NCI-H524 treated with DMSO at 0.1 percent for 48 hours (cell line): ENCODE measurements around the gene OR56A3.
"Not testable (repeated sequence)": the region's sequence is repeated elsewhere in the genome, so short reads cannot be mapped to it uniquely, and the experiment has no call there.

Experiments
- DNase-seq: peaks from one replicate; lab custom pipeline; 2025; lab: John Stamatoyannopoulos, UW

OR56A3 gene

GRCh38 chr11:5941951-5942350 is at the start of gene OR56A3:
Gene OR56A3, plus strand, starts transcription at chr11:5942251. Its CDS starts 5,096 bp downstream, at chr11:5947347.
- no peak for DNase-seq

DNA sequence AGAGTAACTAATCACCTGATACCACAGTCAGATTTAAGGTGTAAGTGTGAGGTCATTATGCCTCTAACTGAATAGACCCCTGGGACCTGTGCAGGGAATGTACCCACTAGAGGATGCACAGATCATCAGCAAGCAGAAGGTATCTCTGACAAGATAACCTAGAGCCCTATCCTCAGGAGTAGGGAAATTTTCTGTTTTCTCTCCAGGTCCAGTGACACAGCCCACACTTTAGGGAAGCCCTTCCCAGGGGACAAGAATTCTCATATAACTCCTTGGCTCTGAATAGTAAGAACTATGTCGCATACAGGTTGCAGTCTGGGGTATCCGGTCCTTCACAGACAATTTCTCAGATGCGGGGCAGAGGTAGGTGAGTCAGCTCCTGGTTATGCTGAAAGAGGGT is 49.1 kb upstream of the OR56A3 start, which contains the start of gene OR52E5:
TSS of gene OR52E5 (plus strand) at position 301 of the 400 bp plus-strand sequence. CDS start 7,569 bp downstream, outside the sequence.
- DNase-seq: no peak

DNA sequence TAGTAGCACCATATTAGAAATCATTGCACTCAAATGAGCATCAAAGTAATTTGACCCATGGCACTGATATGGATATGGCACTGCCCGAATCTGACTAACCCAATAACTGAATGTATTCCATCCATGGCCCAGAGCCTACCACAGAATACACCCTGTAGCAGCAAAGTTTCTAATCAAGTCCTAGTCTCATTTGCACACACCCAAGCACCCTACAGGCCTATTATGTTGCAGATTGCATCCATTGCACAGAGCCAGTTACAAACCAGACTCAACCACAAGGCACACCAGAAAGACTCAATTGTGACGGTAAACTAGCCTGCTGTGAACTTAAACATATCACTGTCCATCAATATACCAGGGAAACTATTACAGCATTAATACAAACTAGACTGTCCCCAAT is 42.5 kb upstream of the OR56A3 start:
- DNase-seq: no peak

DNA sequence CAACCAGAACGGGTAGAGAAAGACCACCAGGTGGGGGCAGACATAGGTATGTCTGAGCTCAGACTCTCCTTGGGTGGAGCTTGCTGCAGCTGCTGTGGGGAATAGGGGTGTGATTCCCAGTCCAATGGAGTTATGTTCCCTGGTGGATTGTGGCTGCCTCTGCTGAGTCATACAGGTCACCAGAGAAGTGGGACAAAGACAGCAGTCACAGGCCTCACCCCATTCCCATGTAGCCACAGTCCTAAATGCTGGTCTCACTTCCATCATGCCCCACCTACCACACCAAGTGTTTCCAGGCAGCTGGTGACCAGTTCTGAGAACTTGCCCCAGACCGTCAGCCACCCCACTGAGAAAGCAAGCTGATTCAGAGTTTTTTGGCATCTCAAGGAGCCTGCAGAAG is 31.5 kb upstream of the OR56A3 start:
- DNase-seq: no peak

DNA sequence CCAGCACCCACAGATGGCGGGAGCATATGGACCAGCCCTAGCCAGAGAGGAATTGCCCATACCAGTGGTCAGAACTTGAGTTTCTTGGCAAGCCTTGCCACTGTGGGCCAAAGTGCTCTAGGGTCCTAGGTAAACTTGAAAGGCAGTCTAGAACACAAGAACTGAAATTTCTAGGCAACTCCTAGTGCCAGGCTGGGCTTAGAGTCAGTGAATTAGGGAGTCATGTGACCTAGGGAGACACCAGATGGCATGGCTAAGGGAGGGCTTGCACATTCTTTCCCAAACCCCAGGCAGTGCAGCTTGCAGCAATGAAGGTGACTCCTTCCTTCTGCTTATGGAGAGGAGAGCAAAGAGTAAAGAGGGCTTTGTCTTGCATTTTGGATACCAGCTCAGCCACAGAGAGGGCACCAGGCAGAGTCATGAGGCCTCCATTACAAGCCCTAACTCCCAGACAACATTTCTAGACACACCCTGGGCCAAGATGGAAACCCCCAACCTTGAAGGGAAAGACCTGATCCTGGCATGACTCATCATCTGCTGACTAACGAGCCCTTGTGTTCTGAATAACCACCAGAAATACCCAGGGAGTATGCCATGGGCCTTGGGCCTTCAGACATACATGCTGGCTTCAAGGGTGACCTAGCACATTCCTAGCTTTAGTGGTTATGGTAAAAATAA is 19.2 kb upstream of the OR56A3 start:
- no peak for DNase-seq

GRCh38 chr11:5923427-5923776 is 18.6 kb upstream of the OR56A3 start:
- DNase-seq: no peak

DNA sequence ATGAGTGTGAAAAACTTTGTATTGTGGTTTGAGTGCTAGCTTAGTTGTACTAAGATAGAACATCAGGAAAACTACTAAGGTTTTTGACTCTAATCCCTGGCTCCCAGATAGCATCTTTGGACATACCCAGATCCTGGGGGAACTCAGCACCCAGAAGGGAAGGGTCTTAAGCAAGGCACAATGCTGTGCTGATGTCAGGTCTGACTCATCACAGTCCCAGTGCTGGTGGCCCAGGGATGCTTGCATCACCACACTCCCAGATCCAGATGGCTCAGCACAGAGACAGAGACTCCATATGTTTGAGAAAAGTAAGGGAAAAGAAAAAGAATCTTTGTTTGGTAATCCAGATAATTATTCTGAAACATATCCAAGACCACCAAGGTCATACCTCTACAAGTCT is 18.3 kb upstream of the OR56A3 start:
- no peak for DNase-seq

DNA sequence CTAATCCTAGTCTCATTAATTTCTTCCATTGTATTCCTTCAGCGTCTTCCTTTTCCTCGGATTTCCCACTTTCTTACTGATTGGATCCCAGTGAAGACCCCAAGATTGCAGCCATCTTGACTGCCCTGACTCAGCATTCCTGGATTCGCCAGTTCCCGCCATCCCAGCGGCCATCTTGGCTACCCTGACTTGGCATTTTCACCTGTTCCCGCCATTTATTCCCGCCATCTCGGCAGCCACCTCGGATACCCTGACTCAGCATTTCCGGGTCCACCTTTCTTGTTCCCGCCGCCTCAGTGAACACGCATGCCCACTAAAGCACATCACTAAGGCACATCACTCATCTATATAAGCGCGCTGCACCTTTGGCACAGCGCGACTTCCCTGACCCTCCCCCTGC is 13.8 kb upstream of the OR56A3 start:
- no peak for DNase-seq

GRCh38 chr11:5928811-5929210 is 13.2 kb upstream of the OR56A3 start:
- no peak for DNase-seq

- no peak for DNase-seq
Observed at GRCh38 chr11:5929571-5930368, 12.3 kb upstream of the OR56A3 start.

- no peak for DNase-seq
Observed at GRCh38 chr11:5930614-5931013, 11.4 kb upstream of the OR56A3 start.

DNA sequence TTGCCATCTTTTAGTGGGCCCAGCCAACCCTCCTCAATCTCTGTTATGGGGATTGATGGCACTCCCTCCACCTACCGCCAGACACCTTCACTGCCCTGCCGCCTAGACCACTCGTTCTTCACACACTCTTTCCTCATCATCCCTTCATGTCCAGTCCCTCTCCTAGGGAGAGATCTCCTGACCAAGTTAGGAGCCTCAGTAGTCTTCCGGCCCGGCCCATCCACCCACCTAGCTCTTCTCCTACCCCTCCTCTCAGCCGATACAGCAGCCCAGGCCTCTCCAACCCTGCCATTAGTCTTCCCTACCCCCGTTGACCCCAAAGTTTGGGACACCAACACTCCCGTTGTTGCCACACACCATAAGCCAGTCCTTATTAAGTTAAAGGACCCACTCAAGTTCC is 11.0 kb upstream of the OR56A3 start:
- DNase-seq: no peak

- no peak for DNase-seq
Observed at GRCh38 chr11:5932671-5933070, 9.4 kb upstream of the OR56A3 start.

GRCh38 chr11:5933116-5933515 is 8.9 kb upstream of the OR56A3 start:
- DNase-seq: no peak

DNA sequence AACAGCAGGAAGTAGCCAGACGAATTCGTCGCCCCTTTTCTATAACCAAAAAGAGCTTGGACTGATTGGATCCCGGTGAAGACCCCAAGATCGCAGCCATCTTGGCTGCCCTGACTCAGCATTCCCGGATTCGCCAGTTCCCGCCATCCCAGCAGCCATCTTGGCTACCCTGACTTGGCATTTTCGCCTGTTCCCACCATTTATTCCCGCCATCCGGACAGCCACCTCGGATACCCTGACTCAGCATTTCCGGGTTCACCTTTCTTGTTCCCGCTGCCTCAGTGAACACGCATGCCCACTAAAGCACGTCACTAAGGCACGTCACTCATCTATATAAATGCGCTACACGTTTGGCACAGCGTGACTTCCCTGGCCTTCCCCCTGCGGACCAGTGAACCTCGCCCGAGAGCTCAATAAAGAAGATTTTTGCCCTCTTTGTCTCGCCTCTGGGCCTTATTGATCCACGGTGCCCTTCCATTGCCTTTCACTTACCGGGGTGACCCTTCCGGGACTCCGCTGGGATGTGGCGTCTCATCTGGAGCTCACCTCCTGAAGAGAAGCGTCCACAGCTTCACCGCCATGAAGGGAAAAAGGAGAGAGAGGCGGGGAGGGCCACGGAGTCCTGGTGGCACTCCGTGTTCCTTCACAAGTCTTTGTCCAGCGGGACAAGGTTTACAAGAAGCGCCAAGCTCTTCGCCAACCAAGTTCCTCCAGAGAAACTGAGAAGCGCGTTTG is 4.0 kb upstream of the OR56A3 start:
- DNase-seq: no peak

DNA sequence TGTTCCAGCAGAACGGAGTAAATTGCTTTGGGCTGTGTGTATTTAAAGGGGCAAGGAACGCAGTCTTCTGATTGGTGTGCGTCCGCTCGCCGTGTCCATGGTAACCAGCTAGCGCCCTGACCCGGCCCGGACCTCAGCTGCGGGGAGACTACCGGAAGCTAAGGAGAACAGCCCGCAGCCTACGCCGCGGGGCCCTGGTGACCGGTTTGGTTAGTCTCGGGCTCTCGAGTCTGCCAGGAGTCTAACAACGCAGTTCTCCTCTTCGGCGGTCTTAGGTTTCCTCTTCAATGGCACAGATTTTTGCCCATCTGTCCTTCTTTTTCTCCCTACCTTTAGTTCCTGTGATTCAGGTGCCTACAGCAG is 3.5 kb upstream of the OR56A3 start:
- DNase-seq: no peak

DNA sequence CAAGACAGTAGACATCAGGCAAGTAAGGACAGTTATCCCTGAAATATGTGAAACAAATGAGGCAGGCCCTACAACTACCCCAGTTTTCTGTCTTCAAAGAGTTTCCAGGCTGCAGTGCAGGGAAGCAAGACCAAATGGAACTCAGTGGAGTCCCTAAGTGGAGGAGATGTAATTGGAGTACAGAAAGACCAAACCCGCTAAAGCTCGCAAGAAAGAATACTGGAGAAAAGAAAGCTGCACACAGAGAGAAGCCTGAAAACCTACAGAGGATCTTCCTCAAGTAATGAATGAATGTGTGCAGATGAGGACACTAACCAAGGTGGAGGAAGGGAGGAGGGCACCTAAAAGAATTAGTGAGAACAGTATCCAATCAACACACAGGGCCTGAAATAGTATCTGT is 1.3 kb upstream of the OR56A3 start:
- no peak for DNase-seq

- no peak for DNase-seq
Observed at GRCh38 chr11:5955586-5955985, 13.5 kb downstream of the OR56A3 start.

- DNase-seq: not testable (repeated sequence)
Observed at GRCh38 chr11:5960704-5961320, 18.8 kb downstream of the OR56A3 start.

GRCh38 chr11:5966958-5967357 is 24.9 kb downstream of the OR56A3 start:
- DNase-seq: no peak

GRCh38 chr11:5967708-5968107 is 25.7 kb downstream of the OR56A3 start:
- no peak for DNase-seq

GRCh38 chr11:5968394-5968793 is 26.3 kb downstream of the OR56A3 start, which contains the start of gene OR56A5:
Gene OR56A5, minus strand, starts transcription at chr11:5968494. Its CDS starts 0 bp downstream, at chr11:5968494.
- no peak for DNase-seq
